NT2/D1 (cell line): ENCODE results near the gene PRR7.

Experiments used
- DNase-seq: peaks from one replicate; pipeline ENCODE4 v3.0.0-alpha.2; 2011; ENCODE audit warnings: low read depth, low spot score
- H3K27me3 ChIP-seq: 2 replicates; pipeline ENCODE4 v1.6.0; 2011; ENCODE audit warnings: mild to moderate bottlenecking; ENCODE audit not compliant: insufficient read length, insufficient read depth
- H3K36me3 ChIP-seq: 2 replicates; pipeline ENCODE4 v1.6.1; 2011; ENCODE audit warnings: mild to moderate bottlenecking, low read length, mixed read lengths; ENCODE audit not compliant: insufficient read depth, insufficient read length
- H3K4me1 ChIP-seq: 2 replicates; pipeline ENCODE4 v1.5.1; 2011; ENCODE audit not compliant: insufficient read depth, insufficient read length
- H3K4me3 ChIP-seq: 2 replicates; pipeline ENCODE4 v1.5.1; 2011; ENCODE audit warnings: low read depth; ENCODE audit not compliant: insufficient read length
- H3K9ac ChIP-seq: 2 replicates; pipeline ENCODE4 v1.6.0; 2011; ENCODE audit warnings: low read depth; ENCODE audit not compliant: insufficient read length
- H3K9me3 ChIP-seq: 2 replicates; pipeline ENCODE4 v1.5.1; 2011; ENCODE audit warnings: mild to moderate bottlenecking, low read length; ENCODE audit not compliant: insufficient read depth
- SUZ12 ChIP-seq: IDR thresholded peaks from 2 replicates; pipeline ENCODE4 v1.6.1; 2011; ENCODE audit not compliant: insufficient read length, insufficient read depth; ENCODE audit errors: extremely low read depth
- YY1 ChIP-seq: IDR thresholded peaks from 2 replicates; pipeline ENCODE4 v1.6.1; 2011; ENCODE audit not compliant: insufficient read length, insufficient read depth
- ZNF274 ChIP-seq: IDR thresholded peaks from 2 replicates; pipeline ENCODE4 v1.6.1; 2011; ENCODE audit warnings: mild to moderate bottlenecking, low read depth, low read length

The PRR7 gene

DNA sequence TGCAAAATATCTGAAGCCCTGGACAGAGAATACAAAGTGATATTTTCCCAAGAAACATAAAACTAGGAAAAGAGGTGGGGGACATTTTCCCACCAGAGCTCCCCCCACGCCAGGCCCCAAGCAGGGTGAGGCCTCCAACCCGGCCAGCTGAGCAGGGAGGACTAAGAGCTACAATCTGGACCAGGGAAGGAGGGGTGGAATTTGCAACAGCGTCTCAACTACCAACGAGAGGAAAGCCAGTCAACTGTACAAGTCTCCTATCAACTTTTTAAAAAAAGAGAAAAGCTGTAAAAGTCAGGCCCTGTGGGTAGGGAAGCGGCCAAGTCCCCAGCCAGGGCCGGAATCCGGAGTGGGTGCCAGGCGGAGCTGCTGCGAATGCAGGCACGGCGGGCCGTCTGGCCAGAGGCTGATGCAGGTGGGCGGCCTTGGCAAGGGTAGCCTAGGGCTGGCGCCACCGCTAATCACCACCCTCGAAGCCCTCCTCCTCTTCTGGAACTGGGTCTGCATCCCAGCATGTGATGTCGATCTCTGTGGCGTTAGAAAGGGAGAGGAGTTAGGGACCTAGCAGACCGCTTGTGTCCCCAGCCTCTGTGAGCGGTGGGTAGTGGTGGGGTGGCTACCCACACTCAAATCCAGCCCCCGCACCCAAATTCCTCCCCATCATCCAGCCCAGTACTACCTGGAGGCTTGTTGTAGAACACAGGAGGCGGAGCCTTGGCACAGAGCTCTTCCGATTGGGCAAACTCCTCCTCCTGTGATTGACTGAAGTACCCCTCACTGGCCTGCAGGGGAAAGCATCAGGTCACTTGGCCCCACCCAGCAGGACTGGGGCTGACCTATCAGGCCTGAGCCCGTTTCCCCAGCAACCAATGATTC is 10.6 kb downstream of the PRR7 start:
- TF ChIP-seq ZNF274 (no peak), SUZ12 (no peak), YY1 (no peak)
- no peak overlapping the region for H3K4me3 ChIP-seq
- DNase-seq = peak; percentile 96
- H3K4me1 ChIP-seq = peaks cover 3% of the 10 kb centered on the region
- no peak overlapping the region for H3K9ac ChIP-seq
- H3K36me3 ChIP-seq = peaks cover 56% of the 10 kb centered on the region
- peaks cover 9% of the 10 kb centered on the region for H3K27me3 ChIP-seq
- peaks cover 32% of the 10 kb centered on the region; the same call in 1 of the 2 replicates for H3K9me3 ChIP-seq

DNA sequence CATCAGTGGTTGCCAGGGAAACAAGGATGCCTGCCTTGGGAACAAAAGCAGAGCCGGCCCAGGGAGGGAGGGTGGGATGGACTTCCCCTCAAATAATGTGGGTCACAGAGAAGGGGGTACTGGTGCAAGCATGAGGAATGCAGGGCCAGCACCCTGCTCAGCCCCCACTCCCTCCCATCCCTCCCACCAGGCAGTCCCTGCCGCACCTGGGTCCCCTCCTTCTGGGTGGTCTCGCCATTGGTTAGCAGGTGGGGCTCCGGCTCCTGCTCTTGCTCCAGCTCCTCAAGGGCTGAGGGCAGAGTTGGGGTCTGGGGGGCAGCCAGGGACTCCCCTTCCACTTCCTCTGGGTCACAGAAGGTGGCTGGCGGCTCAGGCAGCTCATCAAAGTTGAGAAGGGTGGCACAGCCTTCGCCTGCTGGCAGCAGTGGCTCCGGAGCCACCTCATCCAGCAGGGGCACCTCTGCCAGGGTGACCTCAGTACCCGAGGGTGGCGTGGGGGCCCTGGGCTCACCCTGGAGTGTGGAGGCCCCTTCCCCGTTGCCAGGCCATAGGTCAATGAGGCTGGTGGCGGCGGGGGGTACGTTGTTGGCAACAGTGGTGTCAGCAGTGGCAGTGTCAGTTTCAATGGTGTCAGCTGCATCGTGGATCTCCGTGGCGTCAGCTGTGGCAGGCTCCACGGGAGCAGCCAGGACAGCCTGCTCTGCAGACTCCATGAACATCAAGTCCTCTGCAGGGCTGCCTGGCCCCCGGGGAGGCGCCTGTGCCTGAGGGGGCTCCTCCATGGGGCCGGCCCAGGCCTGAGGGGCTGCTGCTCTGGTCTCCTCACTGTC is 11.5 kb downstream of the PRR7 start:
- Histone ChIP-seq H3K36me3 (peaks cover 64% of the 10 kb centered on the region), H3K4me1 (peaks cover 3% of the 10 kb centered on the region), H3K9me3 (peaks cover 32% of the 10 kb centered on the region; the same call in 1 of the 2 replicates), H3K27me3 (peaks cover 9% of the 10 kb centered on the region), H3K4me3 (no peak overlapping the region), H3K9ac (no peak overlapping the region)
- TF ChIP-seq SUZ12 (no peak), ZNF274 (no peak), YY1 (no peak)
- DNase-seq = no peak

DNA sequence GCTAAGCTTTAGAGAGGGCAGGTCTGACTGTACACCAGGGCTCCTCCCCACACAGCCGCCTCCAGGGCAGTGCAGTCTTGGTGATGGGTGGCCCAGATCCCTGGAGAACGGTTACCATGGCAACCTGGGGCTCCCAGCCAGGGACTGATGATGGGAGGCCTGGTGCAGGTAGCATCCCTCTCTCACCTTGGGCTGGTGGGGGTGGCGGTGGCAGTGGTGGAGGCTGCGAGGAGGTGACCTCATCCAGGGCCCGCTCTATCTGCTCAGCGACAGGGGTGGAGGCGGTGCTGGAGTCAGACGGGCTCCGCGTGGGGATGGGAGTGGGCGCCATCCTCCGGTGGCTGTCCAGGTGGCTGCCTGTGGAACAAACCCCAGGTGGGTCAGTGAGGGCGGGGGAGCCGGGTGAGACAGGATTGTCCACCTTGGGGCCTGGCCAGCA is 12.3 kb downstream of the PRR7 start:
- DNase-seq = no peak
- no peak overlapping the region for H3K9ac ChIP-seq
- no peak for TF ChIP-seq YY1
- TF ChIP-seq SUZ12 = no peak
- no peak for TF ChIP-seq ZNF274
- H3K36me3 ChIP-seq = peaks cover 71% of the 10 kb centered on the region
- H3K4me3 ChIP-seq = no peak overlapping the region
- H3K4me1 ChIP-seq = no peaks in the 10 kb centered on the region
- peaks cover 32% of the 10 kb centered on the region; the same call in 1 of the 2 replicates for H3K9me3 ChIP-seq
- peaks cover under 1% of the 10 kb centered on the region for H3K27me3 ChIP-seq

DNA sequence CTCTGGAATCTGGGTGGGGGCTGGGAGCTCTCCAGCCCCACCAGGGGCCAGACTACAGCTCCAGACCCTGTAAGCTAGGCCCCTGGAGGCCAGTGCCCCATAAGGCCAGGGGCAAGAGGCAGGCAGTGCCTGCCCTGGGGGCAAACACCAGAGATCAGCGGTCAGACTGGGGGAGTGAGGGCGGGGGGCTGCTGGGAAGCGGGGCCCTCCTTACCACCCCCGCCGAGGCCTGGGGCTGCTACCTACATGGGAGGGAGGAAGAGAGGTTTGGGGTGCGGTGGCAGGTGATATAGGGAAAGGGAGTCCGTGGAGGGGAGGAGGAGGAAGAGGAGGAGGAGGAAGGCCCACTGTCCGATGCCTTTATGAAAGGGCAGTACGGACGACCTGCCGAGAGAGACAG is 12.7 kb downstream of the PRR7 start:
- Histone ChIP-seq H3K9ac (no peak overlapping the region), H3K4me3 (no peak overlapping the region), H3K36me3 (peaks cover 71% of the 10 kb centered on the region), H3K9me3 (peaks cover 32% of the 10 kb centered on the region; the same call in 1 of the 2 replicates), H3K4me1 (no peaks in the 10 kb centered on the region), H3K27me3 (no peaks in the 10 kb centered on the region)
- TF ChIP-seq YY1 = no peak
- no peak for TF ChIP-seq ZNF274
- TF ChIP-seq SUZ12 = no peak
- no peak for DNase-seq

DNA sequence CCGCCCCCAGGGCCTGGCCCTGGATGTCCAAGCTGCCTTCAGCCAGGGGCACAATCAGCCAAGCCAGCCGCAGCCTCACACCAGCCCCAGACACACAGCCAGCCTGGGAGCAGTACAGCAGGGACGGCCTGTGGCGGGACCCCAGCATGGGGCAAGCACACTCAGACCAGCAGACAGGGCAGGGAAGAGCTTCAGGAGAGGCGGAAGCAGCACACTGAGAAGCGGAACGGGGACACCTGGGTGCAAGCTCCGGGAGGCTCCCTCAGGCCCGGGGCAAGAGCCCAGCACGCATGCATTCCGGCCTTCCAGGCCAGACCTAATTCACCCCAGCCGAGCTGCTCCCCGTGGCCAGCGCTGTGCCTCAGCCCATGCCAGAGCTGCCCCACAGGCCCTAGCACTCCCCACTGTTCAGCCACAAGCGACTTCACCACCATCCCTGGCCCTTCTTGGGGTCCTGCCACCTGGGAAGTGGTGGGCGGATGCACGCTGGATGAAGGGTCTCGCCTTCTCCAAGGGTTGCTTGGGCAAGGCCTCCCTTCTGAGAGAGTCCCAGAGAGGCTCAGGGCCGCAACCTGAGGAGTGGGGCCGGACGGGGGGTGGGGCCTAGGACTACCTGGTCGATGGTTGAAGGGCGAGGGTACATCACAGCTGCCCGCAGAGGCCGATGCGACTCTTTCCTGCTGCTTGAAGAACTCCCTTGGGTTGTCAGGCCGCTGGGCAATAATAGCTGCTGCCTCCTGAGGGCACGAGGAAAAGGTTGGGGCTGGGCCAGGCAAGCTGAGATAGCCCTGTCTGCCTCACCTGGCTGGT is 13.4 kb downstream of the PRR7 start:
- H3K4me3 ChIP-seq = no peak overlapping the region
- TF ChIP-seq YY1 (no peak), SUZ12 (no peak), ZNF274 (no peak)
- no peak for DNase-seq
- H3K27me3 ChIP-seq = no peaks in the 10 kb centered on the region
- H3K9me3 ChIP-seq = peaks cover 32% of the 10 kb centered on the region; the same call in 1 of the 2 replicates
- H3K9ac ChIP-seq = no peak overlapping the region
- H3K36me3 ChIP-seq = peaks cover 72% of the 10 kb centered on the region
- H3K4me1 ChIP-seq = no peaks in the 10 kb centered on the region

DNA sequence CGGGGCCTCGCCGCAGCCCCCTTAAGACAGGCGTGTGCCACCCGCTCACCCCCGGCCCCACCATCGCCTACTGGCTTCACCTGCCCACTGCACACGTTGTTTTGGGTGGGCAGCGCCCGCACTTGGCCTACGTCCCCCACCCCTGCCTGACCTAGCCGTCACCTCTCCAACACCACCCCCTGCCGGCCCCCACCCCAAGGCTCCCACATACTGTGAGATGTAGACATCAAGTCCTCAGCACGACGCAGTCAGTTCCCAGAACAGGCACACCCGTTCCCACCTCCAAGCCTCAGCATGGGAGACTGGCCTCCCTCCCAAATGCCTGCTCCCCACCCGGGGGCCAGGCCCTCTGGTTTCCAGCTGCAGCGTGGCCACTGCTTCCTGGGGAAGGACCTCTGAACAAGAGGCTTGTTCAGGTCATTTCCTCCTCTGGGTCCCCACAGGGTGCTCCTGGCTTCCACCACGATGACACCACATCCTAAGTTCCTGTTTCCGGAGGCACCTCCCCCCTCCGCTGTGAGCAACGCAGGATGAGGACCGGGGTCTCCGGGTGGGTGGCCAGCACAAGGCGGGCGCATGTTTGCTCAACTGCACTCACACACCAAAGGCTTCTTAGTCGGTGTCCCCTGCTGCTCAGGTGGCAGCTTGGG is 15.5 kb downstream of the PRR7 start:
- Histone ChIP-seq H3K36me3 (peaks cover 86% of the 10 kb centered on the region), H3K4me3 (no peak overlapping the region), H3K4me1 (no peaks in the 10 kb centered on the region), H3K27me3 (no peaks in the 10 kb centered on the region), H3K9me3 (peaks cover 30% of the 10 kb centered on the region; the same call in 1 of the 2 replicates), H3K9ac (no peak overlapping the region)
- no peak for DNase-seq
- TF ChIP-seq SUZ12 (no peak), YY1 (no peak), ZNF274 (no peak)
